ENCODE measurements around the gene TENM3.

DNA sequence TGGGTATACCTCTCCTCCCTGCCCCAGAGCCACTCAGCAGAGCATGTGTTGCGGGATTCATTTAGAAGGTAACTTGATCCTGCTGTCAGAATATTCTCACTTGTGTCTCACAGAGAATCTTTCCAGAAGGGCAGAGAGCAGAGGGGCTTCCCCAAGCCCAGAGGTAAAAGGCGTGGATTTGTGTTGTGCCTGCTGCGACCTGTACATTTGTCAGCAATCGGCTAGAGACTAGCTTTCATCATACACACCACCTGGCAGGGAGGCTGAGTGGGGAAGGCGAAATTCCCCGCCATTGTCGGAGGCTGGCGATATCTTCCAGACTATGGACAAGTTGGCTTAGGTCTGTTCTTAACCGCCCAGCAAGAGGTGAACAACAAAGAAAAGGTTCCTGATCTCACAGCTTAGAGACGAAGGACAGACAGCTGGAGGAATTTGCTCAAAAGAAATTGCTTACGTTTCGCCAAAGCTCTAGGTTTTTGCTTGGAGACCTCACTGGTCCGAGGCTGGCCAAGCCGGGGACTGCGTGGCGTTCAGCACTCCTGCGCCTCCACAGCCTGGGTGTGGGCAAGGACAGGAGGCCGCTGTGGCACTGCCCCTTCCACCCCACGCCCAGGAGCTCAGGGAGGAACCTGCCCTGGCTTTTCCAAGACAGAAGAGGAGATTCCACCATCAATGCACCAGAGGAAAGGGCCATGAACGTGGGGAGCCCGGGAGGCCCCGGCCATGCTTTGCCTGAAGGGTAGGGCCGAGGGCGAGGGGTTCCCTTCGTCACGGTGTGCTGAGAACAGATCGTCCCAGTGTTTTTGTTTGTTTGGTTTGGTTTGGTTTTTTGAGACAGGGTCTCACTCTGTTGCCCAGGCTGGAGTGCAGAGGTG, 604.6 kb downstream of the TENM3 start:
- TF ChIP-seq GATA2 (IDR thresholded peaks at IDR 0.05; ENCODE audit: low read depth, low read length), result no peak
- no peak for TF ChIP-seq GATA3 (IDR thresholded peaks at IDR 0.05; ENCODE audit: low read depth, low read length)

Data from SH-SY5Y (cell line).